ENCODE results near the gene RAB11FIP3. TPM values are rescaled to one million over a fixed set of nuclear protein-coding genes. Genes with fewer than 3 reads are reported as not detected.

The RAB11FIP3 gene
- total and polyA plus RNA-seq, 2 of the 13 experiments (the other 11 are each of a cell fraction or from before 2014, with no cell fraction given): 34.3 to 57.6 TPM

DNA sequence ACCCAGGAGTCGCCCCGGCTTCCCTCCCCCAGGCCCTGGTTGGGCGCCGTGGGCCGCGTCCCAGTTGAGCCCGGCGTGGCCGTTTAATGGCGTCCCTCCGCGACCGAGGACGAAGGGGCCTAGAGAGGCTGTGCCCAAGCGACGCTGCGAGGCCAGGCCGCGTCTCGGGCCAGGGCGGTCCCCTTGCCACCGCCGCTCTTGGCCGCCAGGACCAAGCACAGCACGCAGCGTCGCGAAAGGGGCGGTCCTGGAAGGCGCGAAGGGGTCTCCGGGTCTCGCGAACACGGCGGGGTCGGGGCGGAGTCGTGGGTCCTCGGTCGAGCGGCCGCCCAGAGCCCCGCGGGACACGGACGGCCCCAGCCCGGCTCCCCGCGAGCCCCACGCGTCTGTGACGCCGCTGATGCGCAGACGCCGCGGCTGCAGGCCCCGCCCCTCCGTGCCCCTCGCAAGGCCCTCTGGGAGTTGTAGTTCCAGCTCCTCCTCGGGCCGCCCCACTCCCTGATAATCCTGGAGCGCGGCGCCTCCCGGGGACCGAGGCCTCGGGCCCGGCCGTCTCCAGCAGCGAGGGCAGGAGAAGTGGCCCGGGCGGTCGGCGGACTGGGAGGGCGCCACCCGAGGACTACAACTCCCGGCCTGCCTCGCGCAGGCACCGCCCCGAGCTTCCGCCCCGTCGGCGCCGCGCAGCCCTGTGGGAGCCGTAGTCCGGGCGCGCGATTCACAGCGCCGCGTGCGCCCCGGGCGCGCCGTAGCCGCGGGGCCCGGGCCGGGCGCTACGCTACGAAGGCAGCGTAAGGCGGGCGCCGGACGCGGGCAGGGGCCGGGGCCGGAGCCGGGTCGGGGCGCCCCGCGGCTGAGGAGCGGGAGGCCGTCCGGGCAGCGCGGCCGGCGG lies 101.8 kb downstream of the RAB11FIP3 start, which contains the start of gene CAPN15 (continued):
- no peak for TF ChIP-seq ZNF441 (CRISPR knock-in tag; IDR thresholded peaks at IDR 0.05; ENCODE audit: borderline replicate concordance)
- TF ChIP-seq, protein P1, sequence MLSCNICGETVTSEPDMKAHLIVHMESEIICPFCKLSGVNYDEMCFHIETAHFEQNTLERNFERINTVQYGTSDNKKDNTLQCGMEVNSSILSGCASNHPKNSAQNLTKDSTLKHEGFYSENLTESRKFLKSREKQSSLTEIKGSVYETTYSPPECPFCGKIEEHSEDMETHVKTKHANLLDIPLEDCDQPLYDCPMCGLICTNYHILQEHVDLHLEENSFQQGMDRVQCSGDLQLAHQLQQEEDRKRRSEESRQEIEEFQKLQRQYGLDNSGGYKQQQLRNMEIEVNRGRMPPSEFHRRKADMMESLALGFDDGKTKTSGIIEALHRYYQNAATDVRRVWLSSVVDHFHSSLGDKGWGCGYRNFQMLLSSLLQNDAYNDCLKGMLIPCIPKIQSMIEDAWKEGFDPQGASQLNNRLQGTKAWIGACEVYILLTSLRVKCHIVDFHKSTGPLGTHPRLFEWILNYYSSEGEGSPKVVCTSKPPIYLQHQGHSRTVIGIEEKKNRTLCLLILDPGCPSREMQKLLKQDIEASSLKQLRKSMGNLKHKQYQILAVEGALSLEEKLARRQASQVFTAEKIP (CRISPR knock-in tag; IDR thresholded peaks at IDR 0.05; ENCODE audit: borderline replicate concordance): no peak
- TF ChIP-seq HNRNPH1 (optimal IDR thresholded peaks at IDR 0.05; ENCODE audit: low read depth, low read length): no peak
- TF ChIP-seq NAIF1 (CRISPR knock-in tag; IDR thresholded peaks at IDR 0.05; ENCODE audit: borderline replicate concordance): peak; percentile 99
- TF ChIP-seq, protein P2, sequence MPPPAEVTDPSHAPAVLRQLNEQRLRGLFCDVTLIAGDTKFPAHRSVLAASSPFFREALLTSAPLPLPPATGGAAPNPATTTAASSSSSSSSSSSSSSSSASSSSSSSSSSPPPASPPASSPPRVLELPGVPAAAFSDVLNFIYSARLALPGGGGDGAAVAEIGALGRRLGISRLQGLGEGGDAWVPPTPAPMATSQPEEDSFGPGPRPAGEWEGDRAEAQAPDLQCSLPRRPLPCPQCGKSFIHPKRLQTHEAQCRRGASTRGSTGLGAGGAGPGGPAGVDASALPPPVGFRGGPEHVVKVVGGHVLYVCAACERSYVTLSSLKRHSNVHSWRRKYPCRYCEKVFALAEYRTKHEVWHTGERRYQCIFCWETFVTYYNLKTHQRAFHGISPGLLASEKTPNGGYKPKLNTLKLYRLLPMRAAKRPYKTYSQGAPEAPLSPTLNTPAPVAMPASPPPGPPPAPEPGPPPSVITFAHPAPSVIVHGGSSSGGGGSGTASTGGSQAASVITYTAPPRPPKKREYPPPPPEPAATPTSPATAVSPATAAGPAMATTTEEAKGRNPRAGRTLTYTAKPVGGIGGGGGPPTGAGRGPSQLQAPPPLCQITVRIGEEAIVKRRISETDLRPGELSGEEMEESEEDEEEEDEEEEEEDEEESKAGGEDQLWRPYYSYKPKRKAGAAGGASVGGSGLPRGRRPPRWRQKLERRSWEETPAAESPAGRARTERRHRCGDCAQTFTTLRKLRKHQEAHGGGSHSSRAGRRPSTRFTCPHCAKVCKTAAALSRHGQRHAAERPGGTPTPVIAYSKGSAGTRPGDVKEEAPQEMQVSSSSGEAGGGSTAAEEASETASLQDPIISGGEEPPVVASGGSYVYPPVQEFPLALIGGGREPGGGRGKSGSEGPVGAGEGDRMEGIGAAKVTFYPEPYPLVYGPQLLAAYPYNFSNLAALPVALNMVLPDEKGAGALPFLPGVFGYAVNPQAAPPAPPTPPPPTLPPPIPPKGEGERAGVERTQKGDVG (CRISPR knock-in tag; IDR thresholded peaks at IDR 0.05; ENCODE audit: borderline replicate concordance): no peak
- TF ChIP-seq NFIC (IDR thresholded peaks at IDR 0.05; ENCODE audit: low read length): no peak
- peak; percentile 83; the same call in 1 of the 2 replicates for TF ChIP-seq ZFP90 (CRISPR knock-in tag; IDR thresholded peaks at IDR 0.05; ENCODE audit: borderline replicate concordance)
- no peak for TF ChIP-seq RFX1 (IDR thresholded peaks at IDR 0.05)
- no peak for TF ChIP-seq ZNF383 (CRISPR knock-in tag; IDR thresholded peaks at IDR 0.05; ENCODE audit: borderline replicate concordance)
- TF ChIP-seq, protein P3, sequence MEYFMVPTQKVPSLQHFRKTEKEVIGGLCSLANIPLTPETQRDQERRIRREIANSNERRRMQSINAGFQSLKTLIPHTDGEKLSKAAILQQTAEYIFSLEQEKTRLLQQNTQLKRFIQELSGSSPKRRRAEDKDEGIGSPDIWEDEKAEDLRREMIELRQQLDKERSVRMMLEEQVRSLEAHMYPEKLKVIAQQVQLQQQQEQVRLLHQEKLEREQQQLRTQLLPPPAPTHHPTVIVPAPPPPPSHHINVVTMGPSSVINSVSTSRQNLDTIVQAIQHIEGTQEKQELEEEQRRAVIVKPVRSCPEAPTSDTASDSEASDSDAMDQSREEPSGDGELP (IDR thresholded peaks at IDR 0.05; ENCODE audit: borderline replicate concordance, low read depth): no peak; the same call in 1 of the 2 replicates
- TF ChIP-seq ZNF225 (CRISPR knock-in tag; IDR thresholded peaks at IDR 0.05): peak; percentile 61; the same call in 1 of the 2 replicates
- TF ChIP-seq, protein P4, sequence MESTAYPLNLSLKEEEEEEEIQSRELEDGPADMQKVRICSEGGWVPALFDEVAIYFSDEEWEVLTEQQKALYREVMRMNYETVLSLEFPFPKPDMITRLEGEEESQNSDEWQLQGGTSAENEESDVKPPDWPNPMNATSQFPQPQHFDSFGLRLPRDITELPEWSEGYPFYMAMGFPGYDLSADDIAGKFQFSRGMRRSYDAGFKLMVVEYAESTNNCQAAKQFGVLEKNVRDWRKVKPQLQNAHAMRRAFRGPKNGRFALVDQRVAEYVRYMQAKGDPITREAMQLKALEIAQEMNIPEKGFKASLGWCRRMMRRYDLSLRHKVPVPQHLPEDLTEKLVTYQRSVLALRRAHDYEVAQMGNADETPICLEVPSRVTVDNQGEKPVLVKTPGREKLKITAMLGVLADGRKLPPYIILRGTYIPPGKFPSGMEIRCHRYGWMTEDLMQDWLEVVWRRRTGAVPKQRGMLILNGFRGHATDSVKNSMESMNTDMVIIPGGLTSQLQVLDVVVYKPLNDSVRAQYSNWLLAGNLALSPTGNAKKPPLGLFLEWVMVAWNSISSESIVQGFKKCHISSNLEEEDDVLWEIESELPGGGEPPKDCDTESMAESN (CRISPR knock-in tag; conservative IDR thresholded peaks at IDR 0.05): no peak
- peak; percentile 73 for TF ChIP-seq KLF12 (CRISPR knock-in tag; IDR thresholded peaks at IDR 0.05; ENCODE audit: borderline replicate concordance)
- no peak; the same call in 1 of the 2 replicates for TF ChIP-seq ZFP82 (CRISPR knock-in tag; IDR thresholded peaks at IDR 0.05; ENCODE audit: borderline replicate concordance)
- TF ChIP-seq TCF7L2 (IDR thresholded peaks at IDR 0.05; ENCODE audit: low read depth, low read length): no peak
- TF ChIP-seq, protein P5, sequence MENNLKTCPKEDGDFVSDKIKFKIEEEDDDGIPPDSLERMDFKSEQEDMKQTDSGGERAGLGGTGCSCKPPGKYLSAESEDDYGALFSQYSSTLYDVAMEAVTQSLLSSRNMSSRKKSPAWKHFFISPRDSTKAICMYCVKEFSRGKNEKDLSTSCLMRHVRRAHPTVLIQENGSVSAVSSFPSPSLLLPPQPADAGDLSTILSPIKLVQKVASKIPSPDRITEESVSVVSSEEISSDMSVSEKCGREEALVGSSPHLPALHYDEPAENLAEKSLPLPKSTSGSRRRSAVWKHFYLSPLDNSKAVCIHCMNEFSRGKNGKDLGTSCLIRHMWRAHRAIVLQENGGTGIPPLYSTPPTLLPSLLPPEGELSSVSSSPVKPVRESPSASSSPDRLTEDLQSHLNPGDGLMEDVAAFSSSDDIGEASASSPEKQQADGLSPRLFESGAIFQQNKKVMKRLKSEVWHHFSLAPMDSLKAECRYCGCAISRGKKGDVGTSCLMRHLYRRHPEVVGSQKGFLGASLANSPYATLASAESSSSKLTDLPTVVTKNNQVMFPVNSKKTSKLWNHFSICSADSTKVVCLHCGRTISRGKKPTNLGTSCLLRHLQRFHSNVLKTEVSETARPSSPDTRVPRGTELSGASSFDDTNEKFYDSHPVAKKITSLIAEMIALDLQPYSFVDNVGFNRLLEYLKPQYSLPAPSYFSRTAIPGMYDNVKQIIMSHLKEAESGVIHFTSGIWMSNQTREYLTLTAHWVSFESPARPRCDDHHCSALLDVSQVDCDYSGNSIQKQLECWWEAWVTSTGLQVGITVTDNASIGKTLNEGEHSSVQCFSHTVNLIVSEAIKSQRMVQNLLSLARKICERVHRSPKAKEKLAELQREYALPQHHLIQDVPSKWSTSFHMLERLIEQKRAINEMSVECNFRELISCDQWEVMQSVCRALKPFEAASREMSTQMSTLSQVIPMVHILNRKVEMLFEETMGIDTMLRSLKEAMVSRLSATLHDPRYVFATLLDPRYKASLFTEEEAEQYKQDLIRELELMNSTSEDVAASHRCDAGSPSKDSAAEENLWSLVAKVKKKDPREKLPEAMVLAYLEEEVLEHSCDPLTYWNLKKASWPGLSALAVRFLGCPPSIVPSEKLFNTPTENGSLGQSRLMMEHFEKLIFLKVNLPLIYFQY (CRISPR knock-in tag; IDR thresholded peaks at IDR 0.05; ENCODE audit: borderline replicate concordance): no peak; the same call in 1 of the 2 replicates
